ENCODE measurements around the gene NDE1. TPM values are rescaled to one million over a fixed set of nuclear protein-coding genes. Genes with fewer than 3 reads are reported as not detected.
"Not testable (repeated sequence)": the region's sequence is repeated elsewhere in the genome, so short reads cannot be mapped to it uniquely, and the experiment has no call there.

The NDE1 gene
- total RNA-seq, 2 experiments from 2014 or later: 139 to 141 TPM

GRCh38 chr16:15672127-15672513 is 22.1 kb downstream of the NDE1 start:
- POLR2A ChIA-PET: interaction anchor here (1.3 to 4.4 kb wide), 4 partner anchors 13 to 75 kb away, joined by 6 to 35 read pairs (median 14); partner anchors contain the start of genes MARF1 and NDE1
- DNase-seq; ATAC-seq (ENCODE audit: low read depth); H3K9me3 Mint-ChIP-seq; H3K27me3 Mint-ChIP-seq: not testable (repeated sequence)
- H3K4me1 Mint-ChIP-seq: peaks cover 44% of the 10 kb centered on the region
- peak overlapping the region; percentile 98 for H3K27ac Mint-ChIP-seq
- peak overlapping the region; percentile 80 for H3K4me3 Mint-ChIP-seq
- peaks cover 41% of the 10 kb centered on the region for H3K36me3 Mint-ChIP-seq

GRCh38 chr16:15672514-15673167 is 22.6 kb downstream of the NDE1 start:
- peak; percentile 97 for ATAC-seq (ENCODE audit: low read depth)
- DNase-seq: peak; percentile 77
- POLR2A ChIA-PET: interaction anchor here (0.7 to 4.4 kb wide), 6 partner anchors 13 to 82 kb away, joined by 3 to 35 read pairs (median 6); partner anchors contain the start of genes MARF1 and NDE1
- H3K27ac Mint-ChIP-seq: peak overlapping the region; percentile 98
- no peaks in the 10 kb centered on the region for H3K9me3 Mint-ChIP-seq
- peaks cover 43% of the 10 kb centered on the region for H3K4me1 Mint-ChIP-seq
- H3K27me3 Mint-ChIP-seq: no peaks in the 10 kb centered on the region
- peak overlapping the region; percentile 80 for H3K4me3 Mint-ChIP-seq
- peaks cover 40% of the 10 kb centered on the region for H3K36me3 Mint-ChIP-seq

GRCh38 chr16:15674571-15674970 is 24.5 kb downstream of the NDE1 start:
- peaks cover 43% of the 10 kb centered on the region for H3K36me3 Mint-ChIP-seq
- no peaks in the 10 kb centered on the region for H3K27me3 Mint-ChIP-seq
- POLR2A ChIA-PET: interaction anchor here (1.4 kb wide), 1 partner anchor 32 kb away, joined by 4 read pairs; the partner anchor contains the start of gene MARF1
- no peak for DNase-seq
- no peak for ATAC-seq (ENCODE audit: low read depth)
- no peaks in the 10 kb centered on the region for H3K9me3 Mint-ChIP-seq
- H3K27ac Mint-ChIP-seq: peak overlapping the region; percentile 98
- no peak overlapping the region for H3K4me3 Mint-ChIP-seq
- peaks cover 43% of the 10 kb centered on the region for H3K4me1 Mint-ChIP-seq

GRCh38 chr16:15676506-15676905 is 26.5 kb downstream of the NDE1 start:
- ATAC-seq (ENCODE audit: low read depth) (no peak), DNase-seq (no peak)
- no peak overlapping the region for H3K27ac Mint-ChIP-seq
- peaks cover 46% of the 10 kb centered on the region for H3K36me3 Mint-ChIP-seq
- H3K4me1 Mint-ChIP-seq: peaks cover 32% of the 10 kb centered on the region
- no peaks in the 10 kb centered on the region for H3K9me3 Mint-ChIP-seq
- H3K27me3 Mint-ChIP-seq: no peaks in the 10 kb centered on the region
- H3K4me3 Mint-ChIP-seq: no peak overlapping the region
- POLR2A ChIA-PET: interaction anchor here (0.6 kb wide), 1 partner anchor 253 kb away, joined by 4 read pairs; no protein-coding TSS in a partner anchor

- H3K27me3 Mint-ChIP-seq: no peaks in the 10 kb centered on the region
- peaks cover 27% of the 10 kb centered on the region for H3K4me1 Mint-ChIP-seq
- POLR2A ChIA-PET: no interaction called here
- no peak overlapping the region for H3K27ac Mint-ChIP-seq
- no peak for ATAC-seq (ENCODE audit: low read depth)
- no peak overlapping the region for H3K4me3 Mint-ChIP-seq
- peaks cover 46% of the 10 kb centered on the region for H3K36me3 Mint-ChIP-seq
- DNase-seq: no peak
- no peaks in the 10 kb centered on the region for H3K9me3 Mint-ChIP-seq
Observed at GRCh38 chr16:15677447-15677846, 27.4 kb downstream of the NDE1 start.

GRCh38 chr16:15682105-15682570 is 32.1 kb downstream of the NDE1 start:
- H3K9me3 Mint-ChIP-seq: no peaks in the 10 kb centered on the region
- peaks cover 5% of the 10 kb centered on the region for H3K4me1 Mint-ChIP-seq
- ATAC-seq (ENCODE audit: low read depth) (peak; percentile 77), DNase-seq (no peak)
- H3K4me3 Mint-ChIP-seq: no peak overlapping the region
- no peaks in the 10 kb centered on the region for H3K27me3 Mint-ChIP-seq
- POLR2A ChIA-PET: interaction anchor here (2.5 kb wide), 1 partner anchor 39 kb away, joined by 10 read pairs; the partner anchor contains the start of gene MARF1
- H3K27ac Mint-ChIP-seq: no peak overlapping the region
- peaks cover 42% of the 10 kb centered on the region for H3K36me3 Mint-ChIP-seq

GRCh38 chr16:15686287-15686686 is 36.2 kb downstream of the NDE1 start:
- Mint-ChIP-seq H3K36me3 (peaks cover 37% of the 10 kb centered on the region), H3K4me1 (peaks cover 5% of the 10 kb centered on the region), H3K27ac (no peak overlapping the region), H3K4me3 (no peak overlapping the region), H3K27me3 (no peaks in the 10 kb centered on the region), H3K9me3 (no peaks in the 10 kb centered on the region)
- DNase-seq (no peak), ATAC-seq (ENCODE audit: low read depth) (no peak)
- POLR2A ChIA-PET: no interaction called here

GRCh38 chr16:15689290-15689689 is 39.2 kb downstream of the NDE1 start:
- Mint-ChIP-seq H3K9me3 (no peaks in the 10 kb centered on the region), H3K36me3 (peaks cover 41% of the 10 kb centered on the region), H3K4me3 (no peak overlapping the region), H3K27me3 (no peaks in the 10 kb centered on the region), H3K4me1 (no peaks in the 10 kb centered on the region), H3K27ac (no peak overlapping the region)
- DNase-seq (no peak), ATAC-seq (ENCODE audit: low read depth) (no peak)
- POLR2A ChIA-PET: no interaction called here

- Mint-ChIP-seq H3K27ac (no peak overlapping the region), H3K9me3 (no peaks in the 10 kb centered on the region), H3K4me3 (no peak overlapping the region), H3K4me1 (no peaks in the 10 kb centered on the region), H3K27me3 (no peaks in the 10 kb centered on the region), H3K36me3 (peaks cover 40% of the 10 kb centered on the region)
- POLR2A ChIA-PET: no interaction called here
- DNase-seq: no peak
- no peak for ATAC-seq (ENCODE audit: low read depth)
Observed at GRCh38 chr16:15690296-15690695, 40.3 kb downstream of the NDE1 start.

GRCh38 chr16:15691046-15691445 is 41.0 kb downstream of the NDE1 start:
- no peak for DNase-seq
- H3K36me3 Mint-ChIP-seq: peaks cover 37% of the 10 kb centered on the region
- no peaks in the 10 kb centered on the region for H3K9me3 Mint-ChIP-seq
- H3K4me1 Mint-ChIP-seq: no peaks in the 10 kb centered on the region
- ATAC-seq (ENCODE audit: low read depth): no peak
- H3K27ac Mint-ChIP-seq: no peak overlapping the region
- H3K27me3 Mint-ChIP-seq: no peaks in the 10 kb centered on the region
- H3K4me3 Mint-ChIP-seq: no peak overlapping the region
- POLR2A ChIA-PET: no interaction called here

- not testable (repeated sequence) for H3K4me1 Mint-ChIP-seq
Observed at GRCh38 chr16:15692508-15692907, 42.5 kb downstream of the NDE1 start.

GRCh38 chr16:15694499-15694898 is 44.5 kb downstream of the NDE1 start:
- ATAC-seq (ENCODE audit: low read depth) (no peak), DNase-seq (no peak)
- H3K4me3 Mint-ChIP-seq: no peak overlapping the region
- POLR2A ChIA-PET: no interaction called here
- H3K9me3 Mint-ChIP-seq: no peaks in the 10 kb centered on the region
- no peaks in the 10 kb centered on the region for H3K27me3 Mint-ChIP-seq
- H3K27ac Mint-ChIP-seq: no peak overlapping the region
- peaks cover 29% of the 10 kb centered on the region for H3K36me3 Mint-ChIP-seq
- no peaks in the 10 kb centered on the region for H3K4me1 Mint-ChIP-seq

More at GRCh38 chr16:15692508-15692907, 42.5 kb downstream of the NDE1 start:
- H3K4me3 Mint-ChIP-seq; H3K27me3 Mint-ChIP-seq; H3K27ac Mint-ChIP-seq; DNase-seq; POLR2A ChIA-PET; H3K9me3 Mint-ChIP-seq; ATAC-seq (ENCODE audit: low read depth): not testable (repeated sequence)
- peaks cover 42% of the 10 kb centered on the region for H3K36me3 Mint-ChIP-seq

- DNase-seq (no peak), ATAC-seq (ENCODE audit: low read depth) (no peak)
- H3K27ac Mint-ChIP-seq: no peak overlapping the region
- no peaks in the 10 kb centered on the region for H3K9me3 Mint-ChIP-seq
- H3K36me3 Mint-ChIP-seq: peaks cover 27% of the 10 kb centered on the region
- no peak overlapping the region for H3K4me3 Mint-ChIP-seq
- H3K4me1 Mint-ChIP-seq: peaks cover 18% of the 10 kb centered on the region
- POLR2A ChIA-PET: no interaction called here
- no peaks in the 10 kb centered on the region for H3K27me3 Mint-ChIP-seq
Observed at GRCh38 chr16:15699819-15700218, 49.8 kb downstream of the NDE1 start.

- Mint-ChIP-seq H3K27me3 (no peaks in the 10 kb centered on the region), H3K27ac (no peak overlapping the region), H3K36me3 (peaks cover 31% of the 10 kb centered on the region), H3K9me3 (no peaks in the 10 kb centered on the region), H3K4me1 (peaks cover 18% of the 10 kb centered on the region), H3K4me3 (no peak overlapping the region)
- POLR2A ChIA-PET: no interaction called here
- ATAC-seq (ENCODE audit: low read depth) (no peak), DNase-seq (no peak)
Observed at GRCh38 chr16:15701367-15701766, 51.3 kb downstream of the NDE1 start.

Data from activated naive CD8-positive, alpha-beta T cell treated with anti-CD3 and anti-CD28 coated beads, Interleukin-2, amount 10 ng/mL, durations not matched to agents 7 days and 5 days (primary cell).